HepG2 (cell line): ENCODE results near the gene AFDN. TPM values are rescaled to one million over a fixed set of nuclear protein-coding genes. Genes with fewer than 3 reads are reported as not detected.

Source experiments
- ELF1 ChIP-seq: sonication (generic); formaldehyde crosslinking; IDR thresholded peaks from 2 replicates; pipeline ENCODE4 v1.4.0; 2020; ENCODE audit warnings: missing genetic modification reagents
- FOXP1 ChIP-seq, 2 experiments: fragments of 450-650 bp in 1 of 2; IDR thresholded peaks; 2 replicates each; pipeline ENCODE4 v1.6.1; 2017 to 2018; ENCODE audit warnings: antibody characterized with exemption in 1 of 2
- FOXP4 ChIP-seq: sonication (generic); formaldehyde crosslinking; IDR thresholded peaks from 2 replicates; pipeline ENCODE4 v1.4.0; 2020; ENCODE audit warnings: missing genetic modification reagents
- PREB ChIP-seq: sonication (generic); formaldehyde crosslinking; IDR thresholded peaks from 2 replicates; pipeline ENCODE4 v1.4.0; 2020; ENCODE audit warnings: missing genetic modification reagents
- REXO4 ChIP-seq: sonication (generic); formaldehyde crosslinking; IDR thresholded peaks from 2 replicates; pipeline ENCODE4 v1.8.0; 2022; ENCODE audit warnings: missing genetic modification reagents, mild to moderate bottlenecking, borderline replicate concordance
- RFXAP ChIP-seq: sonication (generic); formaldehyde crosslinking; IDR thresholded peaks from 2 replicates; pipeline ENCODE4 v1.4.0; 2020; ENCODE audit warnings: missing genetic modification reagents, borderline replicate concordance
- SMAD1 ChIP-seq: sonication (generic); formaldehyde crosslinking; IDR thresholded peaks from 2 replicates; pipeline ENCODE4 v1.4.0; 2020; ENCODE audit warnings: missing genetic modification reagents, low read depth, mild to moderate bottlenecking, borderline replicate concordance
- TRIM24 ChIP-seq: sonication (generic); formaldehyde crosslinking; IDR thresholded peaks from 2 replicates; pipeline ENCODE4 v1.8.0; 2022; ENCODE audit warnings: mild to moderate bottlenecking, missing genetic modification reagents
- ZNF12 ChIP-seq: sonication (generic); formaldehyde crosslinking; IDR thresholded peaks from 2 replicates; pipeline ENCODE4 v1.5.0; 2020; ENCODE audit warnings: missing genetic modification reagents
- ZNF232 ChIP-seq: sonication (generic); formaldehyde crosslinking; IDR thresholded peaks from 2 replicates; pipeline ENCODE4 v1.4.0; 2020; ENCODE audit warnings: missing genetic modification reagents, borderline replicate concordance
- ZNF281 ChIP-seq: sonication (generic); formaldehyde crosslinking; IDR thresholded peaks from 2 replicates; pipeline ENCODE4 v1.4.0; 2020; ENCODE audit warnings: missing genetic modification reagents, borderline replicate concordance
- ZNF451 ChIP-seq: sonication (generic); formaldehyde crosslinking; IDR thresholded peaks from 2 replicates; pipeline ENCODE4 v1.5.0; 2020; ENCODE audit warnings: mild to moderate bottlenecking, missing genetic modification reagents
- ZNF552 ChIP-seq: sonication (generic); formaldehyde crosslinking; IDR thresholded peaks from 2 replicates; pipeline ENCODE4 v1.9.0; 2022; ENCODE audit warnings: missing genetic modification reagents, mild to moderate bottlenecking, borderline replicate concordance
- ZNF670 ChIP-seq: sonication (generic); formaldehyde crosslinking; IDR thresholded peaks from 2 replicates; pipeline ENCODE4 v1.8.0; 2022; ENCODE audit warnings: mild to moderate bottlenecking, missing genetic modification reagents, borderline replicate concordance
- ZNF713 ChIP-seq: sonication (generic); formaldehyde crosslinking; IDR thresholded peaks from 2 replicates; pipeline ENCODE4 v1.4.0; 2020; ENCODE audit warnings: mild to moderate bottlenecking, missing genetic modification reagents
- ZNF761 ChIP-seq: sonication (generic); formaldehyde crosslinking; conservative IDR thresholded peaks from 2 replicates; pipeline ENCODE4 v1.4.0; 2020; ENCODE audit warnings: mild to moderate bottlenecking, missing genetic modification reagents
- polyA plus RNA-seq, 8 experiments: library from polyadenylated mRNA; depleted of rRNA in 3 of 8; stranded (reverse) in 7 of 8; unstranded in 1 of 8; fragments of >200 nt; fragmentation: Illumina TruSeq in 4 of 8; extraction: Trizol in 4 of 8; gene quantifications; 2 replicates each; pipeline versions ENCODE4 v1.2.1 to v1.2.3, GENCODE V29; 2011 to 2016; ENCODE audit warnings: low read depth in 4 of 8, missing spikeins in 1 of 8, mixed read lengths in 1 of 8; ENCODE audit not compliant: insufficient read depth in 1 of 8
- total RNA-seq, 5 experiments: library from RNA; depleted of rRNA; stranded (reverse); fragments of >200 nt; fragmentation: Illumina TruSeq; extraction: Trizol; gene quantifications; 2 replicates each; pipeline ENCODE4 v1.2.3, GENCODE V29; 2016; ENCODE audit warnings: low read depth in 1 of 5
- TF ChIP-seq, protein P1 (sequence below), 2 experiments: sonication (generic) in 1 of 2; formaldehyde crosslinking in 1 of 2; IDR thresholded peaks; 2 replicates each; pipeline versions ENCODE4 v1.5.1 to v1.6.1; 2011 to 2020; ENCODE audit warnings: borderline replicate concordance in 1 of 2, low read depth in 1 of 2, low read length in 1 of 2, mild to moderate bottlenecking in 1 of 2, missing genetic modification reagents in 1 of 2, moderate library complexity in 1 of 2

The AFDN gene
- total and polyA plus RNA-seq, 2 of the 13 experiments (the other 11 are each of a cell fraction or from before 2014, with no cell fraction given) = 136 to 151 TPM

- TF ChIP-seq ZNF552 (CRISPR knock-in tag) (no peak), FOXP1 (IDR thresholded peaks at IDR 0.05) (no peak), FOXP1 (CRISPR knock-in tag; IDR thresholded peaks at IDR 0.05) (no peak), SMAD1 (CRISPR knock-in tag) (no peak), PREB (CRISPR knock-in tag) (no peak), ZNF761 (no peak), FOXP4 (CRISPR knock-in tag) (no peak), ZNF451 (CRISPR knock-in tag) (no peak), ZNF281 (peak; percentile 45; the same call in 1 of the 2 replicates), ZNF12 (CRISPR knock-in tag) (no peak), RFXAP (no peak), ELF1 (CRISPR knock-in tag) (no peak), ZNF713 (CRISPR knock-in tag) (no peak), ZNF670 (CRISPR knock-in tag) (no peak), TRIM24 (CRISPR knock-in tag) (no peak), REXO4 (CRISPR knock-in tag) (no peak), ZNF232 (CRISPR knock-in tag) (0 out of 2 replicates have a peak, but pooled peaks have one; percentile 2)
- TF ChIP-seq, protein P1, sequence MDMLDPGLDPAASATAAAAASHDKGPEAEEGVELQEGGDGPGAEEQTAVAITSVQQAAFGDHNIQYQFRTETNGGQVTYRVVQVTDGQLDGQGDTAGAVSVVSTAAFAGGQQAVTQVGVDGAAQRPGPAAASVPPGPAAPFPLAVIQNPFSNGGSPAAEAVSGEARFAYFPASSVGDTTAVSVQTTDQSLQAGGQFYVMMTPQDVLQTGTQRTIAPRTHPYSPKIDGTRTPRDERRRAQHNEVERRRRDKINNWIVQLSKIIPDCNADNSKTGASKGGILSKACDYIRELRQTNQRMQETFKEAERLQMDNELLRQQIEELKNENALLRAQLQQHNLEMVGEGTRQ (IDR thresholded peaks at IDR 0.05; ENCODE audit: low read depth, low read length) = no peak
- TF ChIP-seq, protein P1 (CRISPR knock-in tag; IDR thresholded peaks at IDR 0.05; ENCODE audit: borderline replicate concordance) = no peak
These were observed 1.9 kb upstream of the AFDN start (continued) for GRCh38 chr6:167824591-167825331.
